ENCODE data around the gene PBX3. TPM values are rescaled to one million over a fixed set of nuclear protein-coding genes. Genes with fewer than 3 reads are reported as not detected.

The PBX3 gene
- total RNA-seq, 2 donors from 2014 or later = 37.5 to 46.1 TPM

DNA sequence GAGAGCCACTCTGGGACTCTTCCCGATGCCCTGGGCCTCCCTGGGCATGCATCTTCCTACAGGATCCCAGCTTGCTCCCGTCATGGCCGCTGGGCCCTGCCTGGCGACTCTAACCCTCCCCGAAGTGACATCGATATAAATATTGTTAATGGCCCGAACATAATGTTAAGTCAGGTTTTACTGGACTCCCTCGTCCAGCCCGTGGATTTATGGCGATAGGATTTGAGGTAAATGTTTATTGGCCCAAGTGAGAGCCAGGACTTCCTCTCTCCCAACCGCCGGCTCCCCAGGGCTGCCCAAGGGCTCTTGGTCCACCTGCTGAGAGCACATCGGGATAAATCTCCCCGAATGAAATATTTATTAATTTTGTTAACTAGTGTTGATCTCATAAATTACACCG lies 246.3 kb downstream of the PBX3 start:
- Histone ChIP-seq H3K4me3 (ENCODE audit: low read length) (no peak overlapping the region), H3K4me1 (ENCODE audit: control insufficient read depth, insufficient read depth, low read length) (no peaks in the 10 kb centered on the region), H3K36me3 (ENCODE audit: control insufficient read depth, insufficient read depth, low read length) (no peaks in the 10 kb centered on the region), H3K9ac (ENCODE audit: extremely low read depth, low read length, poor library complexity, severe bottlenecking) (no peak overlapping the region), H3K27me3 (ENCODE audit: control insufficient read depth, insufficient read depth, low read length, poor library complexity, severe bottlenecking) (no peaks in the 10 kb centered on the region), H3K27ac (ENCODE audit: low read depth, low read length) (no peak overlapping the region), H3K9me3 (ENCODE audit: control insufficient read depth, low read length) (no peaks in the 10 kb centered on the region)
- H3K9me3 Mint-ChIP-seq = no peaks in the 10 kb centered on the region
- no peak overlapping the region for H3K27ac Mint-ChIP-seq
- no peak overlapping the region for H3K4me3 Mint-ChIP-seq
- 92 to 95% methylated on average over 11 to 15 of the region's 15 CpGs for WGBS, 2 experiments (ENCODE audit: insufficient coverage in 1 of 2, insufficient read length in 1 of 2)
- peak; percentile 32 for DNase-seq
- H3K36me3 Mint-ChIP-seq (ENCODE audit: low read depth) = no peaks in the 10 kb centered on the region
- H3K27me3 Mint-ChIP-seq (ENCODE audit: insufficient read depth) = peaks cover 2% of the 10 kb centered on the region
- TF ChIP-seq, protein P1, sequence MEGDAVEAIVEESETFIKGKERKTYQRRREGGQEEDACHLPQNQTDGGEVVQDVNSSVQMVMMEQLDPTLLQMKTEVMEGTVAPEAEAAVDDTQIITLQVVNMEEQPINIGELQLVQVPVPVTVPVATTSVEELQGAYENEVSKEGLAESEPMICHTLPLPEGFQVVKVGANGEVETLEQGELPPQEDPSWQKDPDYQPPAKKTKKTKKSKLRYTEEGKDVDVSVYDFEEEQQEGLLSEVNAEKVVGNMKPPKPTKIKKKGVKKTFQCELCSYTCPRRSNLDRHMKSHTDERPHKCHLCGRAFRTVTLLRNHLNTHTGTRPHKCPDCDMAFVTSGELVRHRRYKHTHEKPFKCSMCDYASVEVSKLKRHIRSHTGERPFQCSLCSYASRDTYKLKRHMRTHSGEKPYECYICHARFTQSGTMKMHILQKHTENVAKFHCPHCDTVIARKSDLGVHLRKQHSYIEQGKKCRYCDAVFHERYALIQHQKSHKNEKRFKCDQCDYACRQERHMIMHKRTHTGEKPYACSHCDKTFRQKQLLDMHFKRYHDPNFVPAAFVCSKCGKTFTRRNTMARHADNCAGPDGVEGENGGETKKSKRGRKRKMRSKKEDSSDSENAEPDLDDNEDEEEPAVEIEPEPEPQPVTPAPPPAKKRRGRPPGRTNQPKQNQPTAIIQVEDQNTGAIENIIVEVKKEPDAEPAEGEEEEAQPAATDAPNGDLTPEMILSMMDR (conservative IDR thresholded peaks at IDR 0.05) = no peak
- H3K4me1 Mint-ChIP-seq = peaks cover 5% of the 10 kb centered on the region

DNA sequence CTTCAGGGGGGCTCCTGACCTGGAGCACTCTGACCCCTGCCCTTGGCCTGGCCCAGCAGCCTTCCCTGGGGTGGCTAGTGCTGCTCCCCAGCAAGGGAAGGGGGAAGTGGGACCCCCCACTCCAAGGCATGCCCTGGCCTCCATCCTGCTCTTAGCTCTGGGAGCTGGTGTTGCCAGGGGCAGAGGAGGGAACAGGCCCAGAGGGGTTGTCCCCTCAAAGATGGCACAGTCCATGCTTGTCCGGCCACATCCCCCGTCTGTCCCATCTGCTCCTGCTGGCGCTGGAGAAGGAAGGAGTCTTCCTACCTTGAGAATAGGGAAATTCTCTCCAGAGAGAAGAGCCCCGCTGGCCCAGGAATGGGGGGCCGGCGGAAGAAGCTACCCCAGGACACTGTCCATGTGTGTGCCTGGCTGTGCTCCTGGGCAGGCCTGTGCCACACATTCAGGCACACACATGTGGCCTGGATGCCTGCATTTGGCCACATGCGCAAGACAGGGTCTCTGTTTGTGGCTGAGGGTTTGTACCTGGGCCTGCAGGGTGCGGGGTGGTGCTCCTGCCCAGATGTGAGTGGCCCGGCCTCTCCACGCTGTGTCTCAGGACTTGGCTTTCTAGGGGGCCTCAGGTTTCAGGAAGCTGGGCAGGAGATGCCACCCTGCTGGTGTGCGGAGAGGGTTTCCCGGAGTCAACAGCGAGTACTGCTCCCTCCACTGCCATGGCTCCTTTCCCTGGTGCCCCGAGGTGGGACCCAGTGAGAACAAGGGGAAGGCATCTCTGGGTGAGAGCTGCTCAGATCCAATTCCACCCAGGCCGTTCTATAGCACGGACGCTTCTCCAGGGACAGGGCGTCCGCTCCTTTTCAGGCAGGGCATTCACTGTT lies 247.1 kb downstream of the PBX3 start:
- no peak overlapping the region for H3K27ac ChIP-seq (ENCODE audit: low read depth, low read length)
- TF ChIP-seq, protein P1 (conservative IDR thresholded peaks at IDR 0.05) = no peak
- no peaks in the 10 kb centered on the region for H3K36me3 Mint-ChIP-seq (ENCODE audit: low read depth)
- no peak overlapping the region for H3K27ac Mint-ChIP-seq
- H3K4me1 ChIP-seq (ENCODE audit: control insufficient read depth, insufficient read depth, low read length) = no peaks in the 10 kb centered on the region
- H3K9me3 Mint-ChIP-seq = no peaks in the 10 kb centered on the region
- H3K9ac ChIP-seq (ENCODE audit: extremely low read depth, low read length, poor library complexity, severe bottlenecking) = no peak overlapping the region
- H3K9me3 ChIP-seq (ENCODE audit: control insufficient read depth, low read length) = no peaks in the 10 kb centered on the region
- DNase-seq = peak; percentile 29
- H3K4me3 Mint-ChIP-seq = no peak overlapping the region
- H3K27me3 Mint-ChIP-seq (ENCODE audit: insufficient read depth) = peaks cover 2% of the 10 kb centered on the region
- WGBS, 2 experiments (ENCODE audit: insufficient coverage in 1 of 2, insufficient read length in 1 of 2) = 94 to 96% methylated on average over 19 of the region's 19 CpGs
- peaks cover 5% of the 10 kb centered on the region for H3K4me1 Mint-ChIP-seq
- H3K36me3 ChIP-seq (ENCODE audit: control insufficient read depth, insufficient read depth, low read length) = no peaks in the 10 kb centered on the region
- no peak overlapping the region for H3K4me3 ChIP-seq (ENCODE audit: low read length)
- no peaks in the 10 kb centered on the region for H3K27me3 ChIP-seq (ENCODE audit: control insufficient read depth, insufficient read depth, low read length, poor library complexity, severe bottlenecking)

DNA sequence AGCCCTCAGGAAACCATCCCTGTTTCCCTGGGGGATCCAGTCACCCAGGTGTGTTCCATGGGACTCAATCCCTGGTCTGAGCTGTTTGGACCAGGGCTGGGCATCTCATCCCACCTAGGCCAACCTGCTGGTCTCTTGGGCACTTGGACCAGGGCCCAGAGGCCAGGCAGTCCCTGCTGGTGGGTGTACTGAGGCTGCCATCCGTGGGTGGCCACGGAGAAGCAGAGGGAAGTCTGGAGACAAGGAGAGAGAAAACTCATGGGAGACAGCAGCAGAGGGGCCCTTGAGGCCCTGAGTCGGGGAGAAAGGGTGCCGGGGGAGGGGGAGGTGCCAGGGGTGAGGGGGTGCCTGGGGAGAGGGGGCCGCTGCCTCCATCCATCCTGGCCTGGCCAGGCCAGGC lies 247.8 kb downstream of the PBX3 start:
- no peak overlapping the region for H3K27ac ChIP-seq (ENCODE audit: low read depth, low read length)
- Mint-ChIP-seq H3K27me3 (ENCODE audit: insufficient read depth) (peaks cover 2% of the 10 kb centered on the region), H3K27ac (no peak overlapping the region), H3K9me3 (no peaks in the 10 kb centered on the region), H3K36me3 (ENCODE audit: low read depth) (no peaks in the 10 kb centered on the region), H3K4me3 (no peak overlapping the region), H3K4me1 (peaks cover 5% of the 10 kb centered on the region)
- no peak for DNase-seq
- H3K9me3 ChIP-seq (ENCODE audit: control insufficient read depth, low read length) = no peaks in the 10 kb centered on the region
- H3K4me3 ChIP-seq (ENCODE audit: low read length) = no peak overlapping the region
- no peaks in the 10 kb centered on the region for H3K27me3 ChIP-seq (ENCODE audit: control insufficient read depth, insufficient read depth, low read length, poor library complexity, severe bottlenecking)
- H3K4me1 ChIP-seq (ENCODE audit: control insufficient read depth, insufficient read depth, low read length) = no peaks in the 10 kb centered on the region
- no peaks in the 10 kb centered on the region for H3K36me3 ChIP-seq (ENCODE audit: control insufficient read depth, insufficient read depth, low read length)
- no peak overlapping the region for H3K9ac ChIP-seq (ENCODE audit: extremely low read depth, low read length, poor library complexity, severe bottlenecking)
- TF ChIP-seq, protein P1 (conservative IDR thresholded peaks at IDR 0.05) = no peak
- WGBS, 2 experiments (ENCODE audit: insufficient coverage in 1 of 2, insufficient read length in 1 of 2) = 90% methylated on average over 5 of the region's 5 CpGs; no CpG with 5 or more reads in 1 of the 2 experiments
